HG03354 (cell line): ENCODE data around the gene PPIP5K2.
A peak's percentile ranks its signal among the peaks of the same experiment; 100 is the strongest.
"Not testable (repeated sequence)": the region's sequence is repeated elsewhere in the genome, so short reads cannot be mapped to it uniquely, and the experiment has no call there.

Experiments
- ATAC-seq: cut with Tn5 transposase; IDR thresholded peaks from one replicate; pipeline ENCODE4 v1.9.1; 2021; ENCODE audit warnings: mild to moderate bottlenecking; ENCODE audit not compliant: unreplicated experiment, poor library complexity, severe bottlenecking

PPIP5K2 gene

DNA sequence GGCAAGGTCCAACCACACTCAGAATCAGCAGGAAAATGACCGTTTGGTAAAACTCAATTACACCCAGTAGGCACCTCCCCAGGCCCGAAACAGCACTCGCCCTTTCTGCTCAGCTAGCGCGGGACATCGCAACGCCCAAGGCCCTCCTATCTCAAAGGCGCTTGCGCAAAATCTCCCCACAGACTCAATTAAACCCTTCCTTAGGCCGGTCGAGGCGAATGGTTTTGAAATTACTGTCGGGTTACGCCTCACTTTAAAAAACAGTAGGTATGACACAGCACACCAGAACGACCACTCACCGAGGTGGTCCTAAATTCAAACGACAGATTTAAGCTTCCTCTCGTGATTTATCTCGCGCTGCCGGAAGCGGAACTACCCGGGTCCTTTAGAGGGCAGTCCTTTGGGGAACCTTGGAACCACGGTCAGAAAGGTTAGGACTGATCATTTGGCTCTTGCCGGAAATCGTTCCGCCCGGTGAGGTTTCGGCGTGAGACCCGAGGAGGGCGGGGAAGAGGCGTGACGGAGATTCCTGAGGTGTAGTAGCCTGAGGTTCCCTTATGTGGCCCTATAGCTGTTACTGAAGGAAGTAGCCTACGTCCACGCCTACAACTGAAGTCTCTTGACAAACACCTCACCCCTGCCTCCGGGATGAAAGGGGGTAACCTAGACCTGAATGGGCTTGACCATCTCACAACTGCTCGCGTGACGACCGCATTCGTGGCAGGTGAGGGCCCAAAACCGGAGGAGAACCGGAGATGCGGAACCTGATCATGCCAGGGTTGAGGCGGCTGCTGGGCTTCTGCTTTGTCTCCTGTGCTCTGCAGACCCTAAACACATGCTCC is at the start of gene PPIP5K2, which contains the start of gene GIN1:
Gene PPIP5K2 (plus strand): TSS at position 537 of the 842 bp plus-strand sequence. CDS start 9,289 bp downstream, outside the sequence.
Gene GIN1 (minus strand): TSS at position 374 of the 842 bp plus-strand sequence. CDS start 11,431 bp downstream, outside the sequence.
- peak; percentile 89 for ATAC-seq

- ATAC-seq = not testable (repeated sequence)
Observed at GRCh38 chr5:103073500-103073899, 46.6 kb upstream of the PPIP5K2 start.

DNA sequence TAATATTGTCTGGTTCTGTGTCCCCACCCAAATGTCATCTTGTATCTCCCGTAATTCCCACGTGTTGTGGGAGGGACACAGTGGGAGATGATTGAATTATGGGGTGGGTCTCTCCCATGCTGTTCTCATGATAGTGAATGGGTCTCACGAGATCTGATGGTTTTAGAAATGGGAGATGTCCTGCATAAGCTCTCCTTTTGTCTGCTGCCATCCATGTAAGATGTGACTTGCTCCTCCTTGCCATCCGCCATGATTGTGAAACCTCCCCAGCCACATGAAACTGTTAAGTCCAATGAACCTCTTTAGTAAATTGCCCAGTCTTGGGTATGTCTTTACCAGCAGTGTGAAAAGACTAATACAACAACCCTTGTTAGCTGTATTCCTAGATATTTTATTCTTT is 44.7 kb upstream of the PPIP5K2 start:
- ATAC-seq = no peak

DNA sequence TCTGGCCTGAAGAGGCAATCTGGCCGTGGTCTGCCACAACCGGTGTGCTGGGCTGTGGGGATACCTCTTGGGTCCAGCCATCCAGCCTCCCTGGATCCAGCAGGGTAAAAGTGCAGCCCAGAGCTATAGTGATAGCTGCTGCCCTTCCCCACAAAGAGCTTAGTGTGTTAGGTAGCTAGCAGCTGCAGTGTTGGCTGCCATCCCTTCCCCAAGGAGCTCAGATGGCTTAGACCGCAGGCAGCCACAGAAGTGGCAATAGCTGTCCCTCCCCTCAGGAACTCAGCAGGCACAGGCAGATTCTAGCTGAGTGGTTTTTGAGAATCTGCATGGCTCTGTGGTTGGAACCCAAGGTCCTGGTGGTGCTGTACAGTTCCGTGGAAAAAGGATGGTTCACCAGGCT is 40.3 kb upstream of the PPIP5K2 start:
- ATAC-seq = no peak

GRCh38 chr5:103086547-103086946 is 33.6 kb upstream of the PPIP5K2 start:
- no peak for ATAC-seq

GRCh38 chr5:103089272-103089671 is 30.8 kb upstream of the PPIP5K2 start:
- no peak for ATAC-seq

- no peak for ATAC-seq
Observed at GRCh38 chr5:103090791-103091190, 29.3 kb upstream of the PPIP5K2 start.

- no peak for ATAC-seq
Observed at GRCh38 chr5:103092676-103093075, 27.4 kb upstream of the PPIP5K2 start.

GRCh38 chr5:103093727-103094126 is 26.4 kb upstream of the PPIP5K2 start:
- ATAC-seq = no peak

- no peak for ATAC-seq
Observed at GRCh38 chr5:103094737-103095136, 25.4 kb upstream of the PPIP5K2 start.

DNA sequence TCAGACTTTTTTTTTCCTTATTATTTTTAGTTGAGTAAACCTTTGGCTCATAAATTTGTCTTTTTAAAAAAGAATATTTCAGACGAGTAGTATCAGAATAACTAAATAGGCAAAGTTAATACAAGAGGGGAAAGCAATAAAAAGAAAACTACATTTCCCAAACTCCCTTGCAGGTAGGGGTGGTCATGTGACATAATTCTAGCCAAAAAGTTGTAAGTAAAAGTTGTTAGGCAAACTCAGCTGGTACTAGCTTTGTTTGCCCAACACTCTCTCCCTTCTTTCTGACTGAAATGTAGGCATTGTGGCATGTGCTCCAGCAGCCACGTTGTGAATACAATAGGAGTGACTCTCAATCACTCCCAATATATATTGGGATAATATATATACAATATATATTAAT is 21.1 kb upstream of the PPIP5K2 start:
- no peak for ATAC-seq

DNA sequence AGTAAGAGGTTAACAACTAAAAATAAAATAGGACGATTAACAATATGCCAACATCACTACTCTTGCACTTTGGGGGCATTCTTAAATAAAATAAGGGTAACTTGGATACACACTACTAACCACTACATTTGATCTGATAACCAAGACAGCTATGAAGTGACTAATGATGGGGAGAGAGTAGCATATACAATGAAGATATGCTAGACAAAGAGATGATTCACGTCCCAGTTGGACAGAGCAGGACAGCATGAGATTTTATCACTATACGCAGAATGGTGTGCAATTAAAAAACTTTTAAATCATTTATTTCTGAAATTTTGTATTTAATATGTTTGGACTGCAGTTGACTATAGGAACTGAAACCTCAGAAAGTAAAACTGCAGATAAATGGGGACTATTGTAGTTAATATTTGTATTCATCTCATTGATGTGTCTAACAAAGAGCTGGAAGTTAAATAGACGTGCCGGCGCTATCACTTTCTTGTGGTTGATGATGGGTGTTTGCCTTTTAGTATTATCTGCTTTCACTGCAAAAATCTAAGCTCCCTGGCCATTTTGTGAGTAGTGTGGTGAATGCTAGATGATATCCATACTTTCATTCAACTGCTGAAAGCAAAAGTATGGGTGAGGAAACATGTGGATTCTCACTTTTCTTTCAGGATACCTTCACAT is 18.9 kb upstream of the PPIP5K2 start:
- no peak for ATAC-seq

GRCh38 chr5:103102234-103102633 is 17.9 kb upstream of the PPIP5K2 start:
- no peak for ATAC-seq

DNA sequence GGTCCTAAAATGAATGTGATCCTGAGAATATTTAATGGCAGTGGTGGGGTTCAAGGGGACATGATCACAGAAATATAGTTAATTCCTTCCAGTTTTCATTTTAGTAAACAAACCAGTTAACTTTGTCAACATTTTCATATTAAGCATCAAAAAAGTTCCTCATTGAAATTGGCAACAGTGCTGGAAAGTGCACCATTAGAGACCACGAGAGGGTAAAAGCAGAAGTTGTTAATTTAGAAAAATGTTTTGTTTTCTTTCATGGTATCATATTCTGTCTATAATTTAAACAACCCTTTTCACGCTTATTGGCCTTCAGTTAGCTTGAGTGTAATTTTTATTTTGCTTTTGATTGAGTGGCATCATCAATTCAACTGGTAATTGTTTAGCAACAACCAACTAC is 12.0 kb upstream of the PPIP5K2 start:
- no peak for ATAC-seq

DNA sequence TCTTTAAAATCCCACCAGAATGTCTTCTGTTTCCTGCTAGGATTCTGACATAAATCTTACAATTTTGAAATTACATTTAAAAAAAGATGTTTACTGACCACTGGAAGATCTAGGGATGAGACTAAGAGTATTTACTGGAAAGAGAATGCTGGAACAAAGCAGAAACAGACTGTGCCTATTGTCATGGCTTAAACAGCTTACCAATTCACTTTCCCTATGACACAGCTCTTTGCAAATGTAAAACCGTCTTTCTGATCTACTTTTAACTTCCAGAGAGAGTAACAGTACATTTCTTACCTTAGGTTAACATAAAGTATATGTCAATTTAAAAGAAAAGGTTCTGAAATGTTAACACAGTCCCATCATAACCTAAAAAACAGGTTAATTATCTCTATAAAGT is 10.8 kb upstream of the PPIP5K2 start:
- ATAC-seq = no peak

DNA sequence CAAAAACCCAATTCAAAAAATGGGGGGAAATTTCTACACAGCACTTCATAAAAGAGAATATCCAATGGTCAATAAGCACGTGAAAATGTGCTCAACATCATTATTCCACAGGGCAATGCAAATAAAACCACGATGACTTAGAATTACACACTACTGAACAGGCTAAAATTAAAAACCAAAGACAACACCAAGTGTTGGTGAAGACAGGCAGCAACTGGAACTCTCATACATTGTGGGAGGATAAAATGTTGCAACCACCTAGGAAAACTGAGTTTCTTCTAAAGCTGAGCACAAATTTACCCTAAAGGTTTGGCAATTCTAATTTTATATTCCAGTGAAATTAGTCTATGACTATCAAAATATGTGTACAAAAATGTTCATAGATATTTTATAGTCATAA is 9.7 kb upstream of the PPIP5K2 start:
- ATAC-seq = no peak

- peak; percentile 34 for ATAC-seq
Observed at GRCh38 chr5:103111468-103111867, 8.6 kb upstream of the PPIP5K2 start.

- ATAC-seq = no peak
Observed at GRCh38 chr5:103112910-103113309, 7.2 kb upstream of the PPIP5K2 start.

DNA sequence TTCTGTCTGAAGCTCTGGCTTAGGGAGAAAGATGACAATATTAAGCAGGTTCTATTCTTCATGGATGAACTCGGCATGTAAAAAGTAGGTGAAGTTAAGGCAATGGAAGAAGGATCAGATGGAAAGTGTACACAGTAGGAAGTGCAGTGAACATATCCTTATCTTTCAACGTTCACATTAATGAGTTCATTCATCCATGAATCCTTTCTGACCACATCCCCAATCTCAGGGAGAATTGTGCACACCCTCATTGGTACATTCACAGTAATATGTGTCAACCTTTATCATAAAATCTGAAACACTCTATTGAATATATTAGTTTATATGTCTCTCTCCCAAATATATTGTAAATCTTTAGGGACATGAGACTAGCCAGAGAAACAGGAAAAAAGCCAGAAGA is 5.7 kb upstream of the PPIP5K2 start:
- no peak for ATAC-seq

GRCh38 chr5:103117471-103117991 is 2.6 kb upstream of the PPIP5K2 start:
- ATAC-seq = no peak
